Measurements from ENCODE around the gene SIGLEC10.

Gene SIGLEC10

GRCh38 chr19:51364200-51365106, 53.0 kb downstream of the SIGLEC10 start:
- DNase-seq = no peak

- DNase-seq = no peak
Measured at GRCh38 chr19:51361239-51361638, 56.2 kb downstream of the SIGLEC10 start.
